ENCODE results near the gene SLC9A9.
A peak's percentile ranks its signal among the peaks of the same experiment; 100 is the strongest.

The SLC9A9 gene

GRCh38 chr3:143783851-143784370 is 64.4 kb downstream of the SLC9A9 start:
- Histone ChIP-seq H3K9me3 (replicated peaks; ENCODE audit: insufficient read depth, low read length) (no peaks in the 10 kb centered on the region), H3K4me2 (ENCODE audit: low read depth, low read length) (no peak overlapping the region), H3K9ac (ENCODE audit: low read length) (no peak overlapping the region), H4K20me1 (ENCODE audit: insufficient read depth, low read length) (no peaks in the 10 kb centered on the region), H3K4me3 (ENCODE audit: low read length) (no peak overlapping the region), H3K9me2 (replicated peaks; ENCODE audit: insufficient read depth, low read length) (no peaks in the 10 kb centered on the region), H3K4me1 (ENCODE audit: low read length) (no peaks in the 10 kb centered on the region), H3K27ac (ENCODE audit: low read length) (no peak overlapping the region), H3K79me2 (ENCODE audit: low read length) (no peaks in the 10 kb centered on the region), H2AFZ (ENCODE audit: low read length) (no peak overlapping the region), H3K27me3 (replicated peaks; ENCODE audit: insufficient read depth, low read length) (no peaks in the 10 kb centered on the region), H3F3A (ENCODE audit: insufficient read depth, low read length) (no peaks in the 10 kb centered on the region), H3K36me3 (replicated peaks; ENCODE audit: insufficient read depth, low read length) (no peaks in the 10 kb centered on the region)
- DNase-seq: no peak
- TF ChIP-seq CTCF (IDR thresholded peaks at IDR 0.05; ENCODE audit: low read length) (no peak), EZH2 (optimal IDR thresholded peaks at IDR 0.05; ENCODE audit: low read depth, low read length) (no peak), EZH2phosphoT487 (IDR thresholded peaks at IDR 0.05; ENCODE audit: low read length) (no peak)

GRCh38 chr3:143775459-143775858 is 72.8 kb downstream of the SLC9A9 start:
- Histone ChIP-seq H3K36me3 (replicated peaks; ENCODE audit: insufficient read depth, low read length) (no peaks in the 10 kb centered on the region), H3K4me2 (ENCODE audit: low read depth, low read length) (peak overlapping the region; percentile 50), H3K9me3 (replicated peaks; ENCODE audit: insufficient read depth, low read length) (no peaks in the 10 kb centered on the region), H3K9me2 (replicated peaks; ENCODE audit: insufficient read depth, low read length) (no peaks in the 10 kb centered on the region), H4K20me1 (ENCODE audit: insufficient read depth, low read length) (no peaks in the 10 kb centered on the region), H3K27me3 (replicated peaks; ENCODE audit: insufficient read depth, low read length) (no peaks in the 10 kb centered on the region), H3K4me1 (ENCODE audit: low read length) (no peaks in the 10 kb centered on the region), H3K9ac (ENCODE audit: low read length) (no peak overlapping the region), H2AFZ (ENCODE audit: low read length) (0 out of 2 replicates have a peak overlapping the region, but pooled peaks have one; percentile 16), H3K27ac (ENCODE audit: low read length) (no peak overlapping the region), H3K79me2 (ENCODE audit: low read length) (no peaks in the 10 kb centered on the region; the same call in 1 of the 2 replicates), H3F3A (ENCODE audit: insufficient read depth, low read length) (no peaks in the 10 kb centered on the region), H3K4me3 (ENCODE audit: low read length) (no peak overlapping the region)
- TF ChIP-seq EZH2phosphoT487 (IDR thresholded peaks at IDR 0.05; ENCODE audit: low read length) (no peak), CTCF (IDR thresholded peaks at IDR 0.05; ENCODE audit: low read length) (peak; percentile 66)
- peak; percentile 71 for DNase-seq

GRCh38 chr3:143771939-143772338 is 76.3 kb downstream of the SLC9A9 start:
- Histone ChIP-seq H2AFZ (ENCODE audit: low read length) (no peak overlapping the region), H3K4me3 (ENCODE audit: low read length) (no peak overlapping the region), H3K4me2 (ENCODE audit: low read depth, low read length) (no peak overlapping the region), H3K27ac (ENCODE audit: low read length) (no peak overlapping the region), H3K9me3 (replicated peaks; ENCODE audit: insufficient read depth, low read length) (no peaks in the 10 kb centered on the region), H4K20me1 (ENCODE audit: insufficient read depth, low read length) (no peaks in the 10 kb centered on the region), H3K79me2 (ENCODE audit: low read length) (0 out of 2 replicates have a peak, but pooled peaks cover 3% of the 10 kb centered on the region), H3K9ac (ENCODE audit: low read length) (no peak overlapping the region), H3K9me2 (replicated peaks; ENCODE audit: insufficient read depth, low read length) (no peaks in the 10 kb centered on the region), H3K27me3 (replicated peaks; ENCODE audit: insufficient read depth, low read length) (no peaks in the 10 kb centered on the region), H3F3A (ENCODE audit: insufficient read depth, low read length) (no peaks in the 10 kb centered on the region), H3K36me3 (replicated peaks; ENCODE audit: insufficient read depth, low read length) (no peaks in the 10 kb centered on the region), H3K4me1 (ENCODE audit: low read length) (no peaks in the 10 kb centered on the region)
- TF ChIP-seq EZH2phosphoT487 (IDR thresholded peaks at IDR 0.05; ENCODE audit: low read length): no peak
- no peak for TF ChIP-seq EZH2 (optimal IDR thresholded peaks at IDR 0.05; ENCODE audit: low read depth, low read length)
- no peak for TF ChIP-seq CTCF (IDR thresholded peaks at IDR 0.05; ENCODE audit: low read length)
- no peak for DNase-seq
